ENCODE data around the gene ERH. TPM values are rescaled to one million over a fixed set of nuclear protein-coding genes. Genes with fewer than 3 reads are reported as not detected.
"Not testable (repeated sequence)": the region's sequence is repeated elsewhere in the genome, so short reads cannot be mapped to it uniquely, and the experiment has no call there.

Gene ERH
- total and polyA plus RNA-seq, 2 donors (not counting 1 experiment from before 2014, with no cell fraction given), result 29.3 to 169 TPM

- peaks cover 0 to 6% (median 0%) of the 10 kb centered on the region in 3 donors for H3K9me3 ChIP-seq (ENCODE audit: control extremely low read depth in 1 of 3, control insufficient read depth in 2 of 3, insufficient read depth in 1 of 3, low read length in 2 of 3)
- CTCF ChIA-PET, result interaction anchor here (0.6 to 1.6 kb wide), 2 partner anchors 29 to 36 kb away, joined by 3 to 6 read pairs; no protein-coding TSS in a partner anchor
- H3K27me3 ChIP-seq (replicated peaks in 1 of 4; ENCODE audit: control extremely low read depth in 1 of 4, control insufficient read depth in 3 of 4, insufficient read depth in 4 of 4, low read length in 3 of 4), result no peaks in the 10 kb centered on the region
- no peak overlapping the region for H2AFZ ChIP-seq (ENCODE audit: insufficient read depth, low read depth, low read length, poor library complexity, severe bottlenecking)
- Mint-ChIP-seq H3K27ac (no peak overlapping the region), H3K9me3 (ENCODE audit: insufficient read depth) (no peaks in the 10 kb centered on the region), H3K27me3 (no peaks in the 10 kb centered on the region), H3K4me3 (no peak overlapping the region), H3K4me1 (peaks cover 29% of the 10 kb centered on the region)
- H3K4me1 ChIP-seq (ENCODE audit: control insufficient read depth in 2 of 2, insufficient read depth in 2 of 2, low read length in 2 of 2), result peaks cover 7 to 9% of the 10 kb centered on the region in 2 donors
- ATAC-seq (ENCODE audit: low read depth), result no peak
- peaks cover 11 to 30% of the 10 kb centered on the region in 2 experiments for H3K36me3 ChIP-seq (replicated peaks in 1 of 2; ENCODE audit: control extremely low read depth in 1 of 2, control insufficient read depth in 1 of 2, extremely low read depth in 1 of 2, insufficient read depth in 2 of 2, low read length in 1 of 2)
- peaks cover 36% of the 10 kb centered on the region for H3K79me2 ChIP-seq (ENCODE audit: control insufficient read depth, insufficient read depth, low read length)
- H4K20me1 ChIP-seq (ENCODE audit: control insufficient read depth, insufficient read depth, low read length, poor library complexity, severe bottlenecking), result peaks cover 15% of the 10 kb centered on the region
- WGBS (ENCODE audit: insufficient coverage), result 100% methylated on average over 1 of the region's 2 CpGs
- H3K9ac ChIP-seq (ENCODE audit: low read length), result no peak overlapping the region
- no peak overlapping the region for H3K4me2 ChIP-seq (replicated peaks; ENCODE audit: low read depth, low read length, poor library complexity, severe bottlenecking)
- TF ChIP-seq CTCF (IDR thresholded peaks at IDR 0.05), result no peak
- TF ChIP-seq EZH2 (IDR thresholded peaks at IDR 0.05; ENCODE audit: borderline replicate concordance, insufficient read depth, low read depth, low read length, poor library complexity, severe bottlenecking), result no peak
- POLR2A ChIA-PET, result interaction anchor here (0.6 kb wide), 1 partner anchor 654 kb away, joined by 3 read pairs; no protein-coding TSS in a partner anchor
- no peak for DNase-seq
- no peak overlapping the region for H3K4me3 ChIP-seq (ENCODE audit: control extremely low read depth in 1 of 5, extremely low read depth in 1 of 5, insufficient read depth in 1 of 5, low read depth in 2 of 5, low read length in 4 of 5)
- no peak overlapping the region for H3K27ac ChIP-seq (ENCODE audit: low read length in 2 of 2)
- intact Hi-C loops (cut with micrococcal nuclease), result no loop called here
Measured at GRCh38 chr14:69424149-69424923, 26.2 kb upstream of the ERH start.

DNA sequence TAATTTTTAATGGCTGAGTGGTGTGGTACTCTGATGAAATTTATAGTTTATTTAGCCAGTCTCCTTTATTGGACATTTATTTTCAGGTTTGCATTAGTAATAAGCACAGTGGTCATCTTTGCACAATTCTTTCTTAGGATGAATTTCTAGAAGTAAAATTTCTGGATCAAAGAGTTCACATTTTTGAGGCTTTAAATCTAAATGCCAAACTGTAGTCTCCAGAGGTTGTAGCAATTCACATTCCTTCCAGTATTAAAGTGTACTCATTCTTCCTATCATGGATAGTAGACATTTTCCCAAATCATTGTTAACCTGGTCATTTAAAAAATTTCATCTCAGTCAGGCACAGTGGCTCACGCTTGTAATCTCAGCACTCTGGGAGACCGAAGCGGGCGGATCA, 25.2 kb upstream of the ERH start:
- WGBS (ENCODE audit: insufficient coverage), result 100% methylated on average over 4 of the region's 4 CpGs
- no peak overlapping the region for H2AFZ ChIP-seq (ENCODE audit: insufficient read depth, low read depth, low read length, poor library complexity, severe bottlenecking)
- peaks cover 15% of the 10 kb centered on the region for H4K20me1 ChIP-seq (ENCODE audit: control insufficient read depth, insufficient read depth, low read length, poor library complexity, severe bottlenecking)
- peaks cover 32% of the 10 kb centered on the region for H3K4me1 Mint-ChIP-seq
- H3K27me3 ChIP-seq (replicated peaks in 1 of 4; ENCODE audit: control extremely low read depth in 1 of 4, control insufficient read depth in 3 of 4, insufficient read depth in 4 of 4, low read length in 3 of 4), result no peaks in the 10 kb centered on the region
- POLR2A ChIA-PET, result interaction anchor here (0.7 kb wide), 1 partner anchor 1399 kb away, joined by 7 read pairs; no protein-coding TSS in a partner anchor
- CTCF ChIA-PET, result interaction anchor here (1.6 kb wide), 1 partner anchor 37 kb away, joined by 6 read pairs; no protein-coding TSS in a partner anchor
- no peak overlapping the region for H3K4me2 ChIP-seq (replicated peaks; ENCODE audit: low read depth, low read length, poor library complexity, severe bottlenecking)
- H3K27me3 Mint-ChIP-seq, result no peaks in the 10 kb centered on the region
- DNase-seq (no peak), ATAC-seq (ENCODE audit: low read depth) (no peak)
- H3K36me3 ChIP-seq (replicated peaks in 1 of 2; ENCODE audit: control extremely low read depth in 1 of 2, control insufficient read depth in 1 of 2, extremely low read depth in 1 of 2, insufficient read depth in 2 of 2, low read length in 1 of 2), result peaks cover 11 to 30% of the 10 kb centered on the region in 2 experiments
- no peak overlapping the region for H3K9ac ChIP-seq (ENCODE audit: low read length)
- no peaks in the 10 kb centered on the region for H3K9me3 Mint-ChIP-seq (ENCODE audit: insufficient read depth)
- intact Hi-C loops (cut with micrococcal nuclease), result no loop called here
- H3K27ac Mint-ChIP-seq, result no peak overlapping the region
- peaks cover under 1 to 2% of the 10 kb centered on the region in 2 donors for H3K4me1 ChIP-seq (ENCODE audit: control insufficient read depth in 2 of 2, insufficient read depth in 2 of 2, low read length in 2 of 2)
- H3K4me3 ChIP-seq (ENCODE audit: control extremely low read depth in 1 of 5, extremely low read depth in 1 of 5, insufficient read depth in 1 of 5, low read depth in 2 of 5, low read length in 4 of 5), result no peak overlapping the region
- peaks cover 36% of the 10 kb centered on the region for H3K79me2 ChIP-seq (ENCODE audit: control insufficient read depth, insufficient read depth, low read length)
- H3K9me3 ChIP-seq (ENCODE audit: control extremely low read depth in 1 of 3, control insufficient read depth in 2 of 3, insufficient read depth in 1 of 3, low read length in 2 of 3), result peaks cover 0 to 6% (median 0%) of the 10 kb centered on the region in 3 donors
- TF ChIP-seq CTCF (IDR thresholded peaks at IDR 0.05) (no peak), EZH2 (IDR thresholded peaks at IDR 0.05; ENCODE audit: borderline replicate concordance, insufficient read depth, low read depth, low read length, poor library complexity, severe bottlenecking) (no peak)
- no peak overlapping the region for H3K4me3 Mint-ChIP-seq
- no peak overlapping the region for H3K27ac ChIP-seq (ENCODE audit: low read length in 2 of 2)

DNA sequence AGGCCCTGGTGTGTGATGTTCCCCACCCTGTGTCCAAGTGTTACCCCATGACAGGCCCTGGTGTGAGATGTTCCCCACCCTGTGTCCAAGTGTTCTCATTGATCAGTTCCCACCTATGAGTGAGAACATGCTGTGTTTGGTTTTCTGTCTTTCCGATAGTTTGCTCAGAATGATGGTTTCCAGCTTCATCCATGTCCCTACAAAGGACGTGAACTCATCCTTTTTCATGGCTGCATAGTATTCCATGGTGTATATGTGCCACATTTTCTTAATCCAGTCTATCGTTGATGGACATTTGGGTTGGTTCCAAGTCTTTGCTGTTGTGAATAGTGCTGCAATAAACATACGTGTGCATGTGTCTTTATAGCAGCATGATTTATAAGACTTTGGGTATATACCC, 18.0 kb upstream of the ERH start:
- H3K4me3 Mint-ChIP-seq, result not testable (repeated sequence)
- no CpG with 5 or more reads among the region's 4 CpGs for WGBS (ENCODE audit: insufficient coverage)
- H3K4me1 Mint-ChIP-seq, result peaks cover 46% of the 10 kb centered on the region

More for the DNA sequence above, 18.0 kb upstream of the ERH start:
- H3K4me1 ChIP-seq (ENCODE audit: control insufficient read depth in 2 of 2, insufficient read depth in 2 of 2, low read length in 2 of 2); intact Hi-C loops (cut with micrococcal nuclease); H3K27ac Mint-ChIP-seq; H3K4me2 ChIP-seq (replicated peaks; ENCODE audit: low read depth, low read length, poor library complexity, severe bottlenecking); H3K9ac ChIP-seq (ENCODE audit: low read length); H3K27ac ChIP-seq (ENCODE audit: low read length in 2 of 2); POLR2A ChIA-PET; H3K9me3 Mint-ChIP-seq (ENCODE audit: insufficient read depth); ATAC-seq (ENCODE audit: low read depth); H3K9me3 ChIP-seq (ENCODE audit: control extremely low read depth in 1 of 3, control insufficient read depth in 2 of 3, insufficient read depth in 1 of 3, low read length in 2 of 3); H2AFZ ChIP-seq (ENCODE audit: insufficient read depth, low read depth, low read length, poor library complexity, severe bottlenecking); CTCF ChIA-PET; H3K27me3 ChIP-seq (replicated peaks in 1 of 4; ENCODE audit: control extremely low read depth in 1 of 4, control insufficient read depth in 3 of 4, insufficient read depth in 4 of 4, low read length in 3 of 4); H4K20me1 ChIP-seq (ENCODE audit: control insufficient read depth, insufficient read depth, low read length, poor library complexity, severe bottlenecking); H3K36me3 ChIP-seq (replicated peaks in 1 of 2; ENCODE audit: control extremely low read depth in 1 of 2, control insufficient read depth in 1 of 2, extremely low read depth in 1 of 2, insufficient read depth in 2 of 2, low read length in 1 of 2); H3K4me3 ChIP-seq (ENCODE audit: control extremely low read depth in 1 of 5, extremely low read depth in 1 of 5, insufficient read depth in 1 of 5, low read depth in 2 of 5, low read length in 4 of 5); H3K27me3 Mint-ChIP-seq; DNase-seq: not testable (repeated sequence)
- H3K79me2 ChIP-seq (ENCODE audit: control insufficient read depth, insufficient read depth, low read length), result peaks cover 38% of the 10 kb centered on the region
